ENCODE results near the gene NMNAT3. TPM values are rescaled to one million over a fixed set of nuclear protein-coding genes. Genes with fewer than 3 reads are reported as not detected.

Gene NMNAT3
- total RNA-seq, 4 donors from 2014 or later = 10.3 to 16.5 (median 12.6) TPM

GRCh38 chr3:139558351-139559266, 119.2 kb downstream of the NMNAT3 start:
- 28 to 53% methylated on average over 2 of the region's 2 CpGs for WGBS, 2 donors
- no peaks in the 10 kb centered on the region for H3K27me3 ChIP-seq
- no peak for TF ChIP-seq POLR2A (IDR thresholded peaks at IDR 0.05)
- TF ChIP-seq, protein P1, sequence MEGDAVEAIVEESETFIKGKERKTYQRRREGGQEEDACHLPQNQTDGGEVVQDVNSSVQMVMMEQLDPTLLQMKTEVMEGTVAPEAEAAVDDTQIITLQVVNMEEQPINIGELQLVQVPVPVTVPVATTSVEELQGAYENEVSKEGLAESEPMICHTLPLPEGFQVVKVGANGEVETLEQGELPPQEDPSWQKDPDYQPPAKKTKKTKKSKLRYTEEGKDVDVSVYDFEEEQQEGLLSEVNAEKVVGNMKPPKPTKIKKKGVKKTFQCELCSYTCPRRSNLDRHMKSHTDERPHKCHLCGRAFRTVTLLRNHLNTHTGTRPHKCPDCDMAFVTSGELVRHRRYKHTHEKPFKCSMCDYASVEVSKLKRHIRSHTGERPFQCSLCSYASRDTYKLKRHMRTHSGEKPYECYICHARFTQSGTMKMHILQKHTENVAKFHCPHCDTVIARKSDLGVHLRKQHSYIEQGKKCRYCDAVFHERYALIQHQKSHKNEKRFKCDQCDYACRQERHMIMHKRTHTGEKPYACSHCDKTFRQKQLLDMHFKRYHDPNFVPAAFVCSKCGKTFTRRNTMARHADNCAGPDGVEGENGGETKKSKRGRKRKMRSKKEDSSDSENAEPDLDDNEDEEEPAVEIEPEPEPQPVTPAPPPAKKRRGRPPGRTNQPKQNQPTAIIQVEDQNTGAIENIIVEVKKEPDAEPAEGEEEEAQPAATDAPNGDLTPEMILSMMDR (IDR thresholded peaks at IDR 0.05) = no peak
- no peak overlapping the region for H3K4me3 ChIP-seq (replicated peaks in 1 of 3)
- no peaks in the 10 kb centered on the region for H3K4me1 ChIP-seq
- no peak overlapping the region for H3K27ac ChIP-seq
- intact Hi-C loops (cut with DNase I) = no loop called here
- no peak for DNase-seq
- H3K36me3 ChIP-seq = no peaks in the 10 kb centered on the region
- H3K9me3 ChIP-seq = no peaks in the 10 kb centered on the region

- Histone ChIP-seq H3K4me3 (replicated peaks in 1 of 3) (no peak overlapping the region), H3K4me1 (no peaks in the 10 kb centered on the region), H3K9me3 (no peaks in the 10 kb centered on the region), H3K27ac (no peak overlapping the region), H3K36me3 (no peaks in the 10 kb centered on the region), H3K27me3 (no peaks in the 10 kb centered on the region)
- 93 to 96% methylated on average over 3 of the region's 3 CpGs for WGBS, 2 donors
- no peak for TF ChIP-seq POLR2A (IDR thresholded peaks at IDR 0.05)
- TF ChIP-seq, protein P1 (IDR thresholded peaks at IDR 0.05) = no peak
- intact Hi-C loops (cut with DNase I) = no loop called here
- DNase-seq = no peak
Observed at GRCh38 chr3:139557041-139557440, 120.7 kb downstream of the NMNAT3 start.

DNA sequence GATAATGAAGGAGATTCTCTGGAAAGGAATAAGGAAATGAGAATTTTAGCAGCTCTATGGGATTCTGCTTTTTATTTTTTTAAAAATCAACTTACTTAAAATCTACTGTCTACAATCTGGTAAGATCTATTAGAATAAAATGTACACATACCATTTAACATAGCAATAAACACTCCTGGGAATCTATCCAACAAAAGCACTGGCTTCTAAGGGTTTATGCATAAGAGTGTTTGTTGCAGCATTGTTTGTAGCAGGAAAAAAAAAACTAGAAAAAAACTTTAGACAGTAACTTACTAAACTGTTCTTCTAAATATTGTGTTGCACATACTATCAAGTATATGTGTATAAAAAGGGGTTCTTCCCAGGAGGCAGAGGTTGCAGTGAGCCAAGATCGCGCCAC, 122.5 kb downstream of the NMNAT3 start:
- WGBS, 2 donors = 80 to 88% methylated on average over 2 of the region's 2 CpGs
- TF ChIP-seq, protein P1 (IDR thresholded peaks at IDR 0.05) = no peak
- no peak for TF ChIP-seq POLR2A (IDR thresholded peaks at IDR 0.05)
- H3K4me1 ChIP-seq = no peaks in the 10 kb centered on the region
- intact Hi-C loops (cut with DNase I) = no loop called here
- H3K4me3 ChIP-seq (replicated peaks in 1 of 3) = no peak overlapping the region
- no peak for DNase-seq
- H3K9me3 ChIP-seq = no peaks in the 10 kb centered on the region
- no peaks in the 10 kb centered on the region for H3K36me3 ChIP-seq
- no peaks in the 10 kb centered on the region for H3K27me3 ChIP-seq
- H3K27ac ChIP-seq = no peak overlapping the region

- Histone ChIP-seq H3K4me1 (no peaks in the 10 kb centered on the region), H3K27ac (no peak overlapping the region)
- intact Hi-C loops (cut with DNase I) = no loop called here
Observed at GRCh38 chr3:139554628-139555027, 123.1 kb downstream of the NMNAT3 start.

More at GRCh38 chr3:139554628-139555027, 123.1 kb downstream of the NMNAT3 start:
- no peak overlapping the region for H3K4me3 ChIP-seq (replicated peaks in 1 of 3)
- no peaks in the 10 kb centered on the region for H3K9me3 ChIP-seq
- TF ChIP-seq, protein P1 (IDR thresholded peaks at IDR 0.05) = no peak
- TF ChIP-seq POLR2A (IDR thresholded peaks at IDR 0.05) = no peak
- H3K27me3 ChIP-seq = no peaks in the 10 kb centered on the region
- no peak for DNase-seq
- H3K36me3 ChIP-seq = no peaks in the 10 kb centered on the region

Data from thyroid gland (tissue), 4 donors.